HCT116 (cell line): Measurements from ENCODE around the gene LSP1. TPM values are rescaled to one million over a fixed set of nuclear protein-coding genes. Genes with fewer than 3 reads are reported as not detected.

Source experiments
- ATAC-seq: fragments of 200-7000 bp; cut with Tn5 transposase; 2 replicates; pipeline ENCODE4 v1.9.1; 2020; ENCODE audit warnings: mild to moderate bottlenecking, moderate library complexity
- BruUV-seq: library from RNA; stranded (reverse); fragments of 400-500 nt; replicated peaks from 2 replicates; lab custom pipeline; 2021; lab: Mats Ljungman, UMichigan
- CTCF ChIA-PET: fragments of 300-600 bp; sonication (Branson Sonifier 250); formaldehyde crosslinking; loops from one replicate; lab custom pipeline; 2021; ENCODE audit warnings: antibody characterized with exemption; lab: Charles Lee
- POLR2A ChIA-PET: fragments of 300-600, 350-600 bp; sonication (Branson Sonifier 250); formaldehyde crosslinking; loops from one replicate; lab custom pipeline; 2021; ENCODE audit warnings: antibody characterized with exemption; lab: Charles Lee
- RAD21 ChIA-PET, 2 experiments: fragments of 300-600 bp; sonication (Branson Sonifier 250); formaldehyde crosslinking; loops; one replicate each; lab custom pipeline; 2023; ENCODE audit warnings: low total read pairs in 2 of 2; ENCODE audit not compliant: uncharacterized antibody in 2 of 2, unreplicated experiment in 2 of 2, low non-redundant PET in 1 of 2; lab: Charles Lee
- DNase-seq: peaks from one replicate; pipeline ENCODE4 v3.0.0-alpha.2; 2010; ENCODE audit warnings: low read depth, low spot score
- H2AFZ ChIP-seq: fragments of 200-600 bp; shearing (Covaris generic), sonication (generic); 2 replicates; pipeline ENCODE4 v1.6.1; 2017; ENCODE audit warnings: low read depth, mixed run types, mixed read lengths, antibody characterized with exemption, low read length; ENCODE audit not compliant: poor library complexity, severe bottlenecking
- H3K27ac ChIP-seq: 2 replicates; pipeline ENCODE4 v1.5.1; 2012; ENCODE audit warnings: low read depth, low read length
- H3K27me3 ChIP-seq: fragments of 200-600 bp; sonication (generic); 2 replicates; pipeline ENCODE4 v1.6.1; 2016; ENCODE audit warnings: mixed run types, low read length, mixed read lengths; ENCODE audit not compliant: insufficient read depth
- H3K36me3 ChIP-seq, 2 experiments: fragments of 200-500 bp in 1 of 2; fragments of 200-600 bp in 1 of 2; sonication (Bioruptor generic) in 1 of 2; sonication (generic) in 1 of 2; 2 replicates each; pipeline versions ENCODE4 v1.5.1 to v1.6.1; 2014 to 2016; ENCODE audit warnings: low read length in 2 of 2, inconsistent platforms in 1 of 2, mixed read lengths in 1 of 2, mixed run types in 1 of 2; ENCODE audit not compliant: insufficient read depth in 2 of 2, control insufficient read depth in 1 of 2
- H3K4me1 ChIP-seq, 2 experiments: fragments of 200-600 bp in 1 of 2; sonication (generic) in 1 of 2; 2 replicates each; pipeline versions ENCODE4 v1.5.1 to v1.6.1; 2012 to 2017; ENCODE audit warnings: low read length in 2 of 2, inconsistent platforms in 1 of 2, mild to moderate bottlenecking in 1 of 2, mixed read lengths in 1 of 2, mixed run types in 1 of 2, moderate library complexity in 1 of 2; ENCODE audit not compliant: insufficient read depth in 2 of 2, control insufficient read depth in 1 of 2
- H3K4me2 ChIP-seq: fragments of 200-600 bp; sonication (generic); 2 replicates; pipeline ENCODE4 v1.6.1; 2017; ENCODE audit warnings: mixed run types, low read length, mixed read lengths
- H3K4me3 ChIP-seq, 2 experiments: fragments of 200-600 bp in 1 of 2; sonication (generic) in 1 of 2; replicated peaks in 1 of 2; 2 replicates each; pipeline ENCODE4 v1.5.1; 2011 to 2016; ENCODE audit warnings: low read length in 2 of 2, control low read depth in 1 of 2, low read depth in 1 of 2, mild to moderate bottlenecking in 1 of 2, mixed read lengths in 1 of 2, mixed run types in 1 of 2
- H3K79me2 ChIP-seq: fragments of 200-600 bp; sonication (generic); 2 replicates; pipeline ENCODE4 v1.6.1; 2017; ENCODE audit warnings: mild to moderate bottlenecking, mixed run types, low read length, moderate library complexity, mixed read lengths; ENCODE audit not compliant: insufficient read depth
- H3K9ac ChIP-seq: fragments of 200-600 bp; sonication (generic); 2 replicates; pipeline ENCODE4 v1.6.1; 2016; ENCODE audit warnings: low read length, mixed read lengths
- H3K9me2 ChIP-seq: fragments of 200-600 bp; sonication (generic), shearing (Covaris generic); 2 replicates; pipeline ENCODE4 v1.6.1; 2017; ENCODE audit warnings: mixed run types, mild to moderate bottlenecking, moderate library complexity; ENCODE audit not compliant: insufficient read depth
- H3K9me3 ChIP-seq, 2 experiments: fragments of 200-500 bp in 1 of 2; fragments of 200-600 bp in 1 of 2; sonication (Bioruptor generic) in 1 of 2; sonication (generic) in 1 of 2; 2 replicates each; pipeline ENCODE4 v1.6.1; 2014 to 2017; ENCODE audit warnings: low read length in 2 of 2, mixed read lengths in 2 of 2, inconsistent platforms in 1 of 2, low read depth in 1 of 2, mild to moderate bottlenecking in 1 of 2, mixed run types in 1 of 2, moderate library complexity in 1 of 2; ENCODE audit not compliant: control insufficient read depth in 1 of 2, insufficient read depth in 1 of 2
- H4K20me1 ChIP-seq: fragments of 200-600 bp; sonication (generic), shearing (Covaris generic); 2 replicates; pipeline ENCODE4 v1.6.1; 2017; ENCODE audit warnings: mixed run types, mild to moderate bottlenecking, moderate library complexity; ENCODE audit not compliant: insufficient read depth
- EGR1 ChIP-seq: IDR thresholded peaks from 2 replicates; pipeline ENCODE4 v1.6.1; 2012; ENCODE audit warnings: low read depth
- ELF1 ChIP-seq: IDR thresholded peaks from 2 replicates; pipeline ENCODE4 v1.6.1; 2012; ENCODE audit warnings: low read depth, borderline replicate concordance
- EZH2 ChIP-seq: fragments of 200-600 bp; sonication (generic); IDR thresholded peaks from 2 replicates; pipeline ENCODE4 v1.6.1; 2017; ENCODE audit warnings: antibody characterized with exemption, mixed run types
- JUND ChIP-seq: IDR thresholded peaks from 2 replicates; pipeline ENCODE4 v1.6.1; 2012
- MAX ChIP-seq: IDR thresholded peaks from 2 replicates; pipeline ENCODE4 v1.6.1; 2012
- REST ChIP-seq: IDR thresholded peaks from 2 replicates; pipeline ENCODE4 v1.6.1; 2012; ENCODE audit warnings: low read depth
- ZFX ChIP-seq: fragments of 450-650 bp; IDR thresholded peaks from 2 replicates; pipeline ENCODE4 v1.6.1; 2017
- ZNF274 ChIP-seq: fragments of 200-500 bp; sonication (Bioruptor generic); IDR thresholded peaks from 2 replicates; pipeline ENCODE4 v1.6.1; 2014; ENCODE audit warnings: mild to moderate bottlenecking, low read depth, low read length, inconsistent platforms
- intact Hi-C: fragments of 100-400 bp; cut with micrococcal nuclease; formaldehyde crosslinking; loops from 2 replicates; pipeline ENCODE4 v1.10.0; 2022
- total RNA-seq: library from RNA; stranded (reverse); gene quantifications from one replicate; pipeline ENCODE4 v1.2.1, GENCODE V29; 2021; ENCODE audit not compliant: unreplicated experiment

LSP1 gene
- total RNA-seq, 1 experiment from 2014 or later, result 1.3 TPM

- Histone ChIP-seq H3K9me2 (no peaks in the 10 kb centered on the region), H3K27me3 (no peaks in the 10 kb centered on the region), H3K27ac (no peak overlapping the region), H3K9me3 (no peaks in the 10 kb centered on the region), H2AFZ (no peak overlapping the region), H3K9ac (no peak overlapping the region), H3K4me2 (no peak overlapping the region), H3K4me1 (peaks cover 11 to 12% of the 10 kb centered on the region in 2 experiments), H3K79me2 (no peaks in the 10 kb centered on the region), H3K4me3 (no peak overlapping the region), H3K36me3 (no peaks in the 10 kb centered on the region), H4K20me1 (no peaks in the 10 kb centered on the region)
- ChIA-PET RAD21 (interaction anchor here in 1 of 2 experiments (0.5 to 0.6 kb wide), 3 partner anchors 14 to 160 kb away, joined by 3 to 4 read pairs (median 3); no protein-coding TSS in a partner anchor), CTCF (interaction anchor here (1.4 to 1.5 kb wide), 2 partner anchors 43 to 312 kb away, joined by 4 to 8 read pairs; no protein-coding TSS in a partner anchor), POLR2A (no interaction called here)
- TF ChIP-seq REST, result no peak
- TF ChIP-seq ZFX, result no peak
- no peak for TF ChIP-seq ELF1
- TF ChIP-seq MAX, result no peak
- no peak for TF ChIP-seq JUND
- TF ChIP-seq ZNF274, result no peak
- no peak for TF ChIP-seq EGR1
- TF ChIP-seq EZH2, result no peak
- DNase-seq, result no peak
- BruUV-seq, result no TSS peak
- ATAC-seq, result no peak
- intact Hi-C loops, result no loop called here
These were observed 13.5 kb upstream of the LSP1 start for GRCh38 chr11:1839204-1839923.
